MM.1S (cell line): Measurements from ENCODE around the gene EP400.

Source experiments
- CTCF ChIP-seq: fragments of 300-600 bp; sonication (generic); IDR thresholded peaks from 2 replicates; pipeline ENCODE4 v1.5.1; 2016; ENCODE audit warnings: antibody characterized with exemption, low read length, mixed read lengths
- EZH2 ChIP-seq: fragments of 300-600 bp; sonication (generic); optimal IDR thresholded peaks from 2 replicates; pipeline ENCODE3; 2017; ENCODE audit warnings: low read depth, mild to moderate bottlenecking, antibody characterized with exemption, low read length, mixed read lengths

DNA sequence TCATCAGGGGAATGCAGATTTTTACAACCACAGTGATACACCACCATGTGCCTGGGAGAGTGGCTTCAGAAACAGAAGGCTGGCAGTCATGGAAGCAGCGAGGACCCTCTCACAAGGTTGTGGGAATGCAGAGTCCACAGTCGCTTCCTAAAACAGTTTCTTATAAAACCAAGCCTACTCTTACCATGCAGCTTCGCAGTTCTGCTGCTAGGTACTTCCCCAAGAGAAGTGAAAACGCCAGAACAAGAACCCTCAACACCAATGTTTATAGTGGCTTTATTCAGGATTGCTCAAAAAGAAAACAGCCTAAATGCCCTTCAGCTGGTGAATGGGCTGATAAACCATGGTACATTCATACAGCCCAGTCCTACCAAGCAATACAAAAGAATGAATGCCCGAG lies 107.2 kb downstream of the EP400 start:
- TF ChIP-seq CTCF (no peak), EZH2 (no peak)
